Renal cortical epithelial cell (primary cell): Measurements from ENCODE around the gene SPATA13. TPM values are rescaled to one million over a fixed set of nuclear protein-coding genes. Genes with fewer than 3 reads are reported as not detected.
A peak's percentile ranks its signal among the peaks of the same experiment; 100 is the strongest.

Experiments used
- DNase-seq: peaks from one replicate; pipeline ENCODE4 v3.0.0-alpha.2; 2011; ENCODE audit warnings: low read depth
- total RNA-seq: library from RNA; depleted of rRNA; stranded (reverse); fragments of >200 nt; gene quantifications from 2 replicates; pipeline ENCODE4 v1.2.3, GENCODE V29; 2014

SPATA13 gene
- total RNA-seq, 1 donor from 2014 or later, result 27.4 TPM

DNA sequence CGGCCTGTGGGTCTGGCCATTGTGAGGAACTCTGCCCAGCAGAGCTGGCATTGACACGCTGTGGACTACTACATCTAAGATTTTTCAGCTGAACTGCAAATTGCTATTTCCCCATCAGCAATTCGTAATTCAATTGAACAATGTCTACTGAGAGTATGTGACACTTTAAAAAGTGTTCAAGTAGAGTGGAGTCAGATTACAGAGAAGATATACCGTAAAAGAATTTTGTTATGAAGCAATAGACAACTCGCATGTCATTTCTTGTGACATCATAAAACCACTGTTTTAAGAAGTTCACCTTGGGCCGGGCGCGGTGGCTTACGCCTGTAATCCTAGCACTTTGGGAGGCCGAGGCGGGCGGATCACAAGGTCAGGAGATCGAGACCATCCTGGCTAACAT, 116.3 kb downstream of the SPATA13 start:
- no peak for DNase-seq

DNA sequence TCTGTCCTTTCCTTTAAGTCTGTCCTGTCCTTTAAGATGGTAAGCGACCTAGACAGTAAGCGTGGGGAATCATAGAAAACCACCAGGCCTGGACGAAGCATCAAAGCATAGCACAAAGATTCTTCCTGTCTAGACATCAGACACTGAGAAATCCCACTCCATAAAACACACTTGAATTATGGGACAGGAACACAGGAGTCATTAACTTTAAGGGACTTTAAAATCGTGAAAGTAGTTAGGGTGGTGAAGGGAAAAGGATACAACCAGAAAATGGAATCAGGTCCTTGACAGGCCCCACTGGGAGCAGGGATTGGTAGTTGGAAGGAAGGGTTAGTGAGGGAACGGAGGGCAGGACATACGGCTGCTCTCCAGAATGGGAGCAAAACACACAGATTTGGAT, 117.2 kb downstream of the SPATA13 start:
- DNase-seq, result no peak

DNA sequence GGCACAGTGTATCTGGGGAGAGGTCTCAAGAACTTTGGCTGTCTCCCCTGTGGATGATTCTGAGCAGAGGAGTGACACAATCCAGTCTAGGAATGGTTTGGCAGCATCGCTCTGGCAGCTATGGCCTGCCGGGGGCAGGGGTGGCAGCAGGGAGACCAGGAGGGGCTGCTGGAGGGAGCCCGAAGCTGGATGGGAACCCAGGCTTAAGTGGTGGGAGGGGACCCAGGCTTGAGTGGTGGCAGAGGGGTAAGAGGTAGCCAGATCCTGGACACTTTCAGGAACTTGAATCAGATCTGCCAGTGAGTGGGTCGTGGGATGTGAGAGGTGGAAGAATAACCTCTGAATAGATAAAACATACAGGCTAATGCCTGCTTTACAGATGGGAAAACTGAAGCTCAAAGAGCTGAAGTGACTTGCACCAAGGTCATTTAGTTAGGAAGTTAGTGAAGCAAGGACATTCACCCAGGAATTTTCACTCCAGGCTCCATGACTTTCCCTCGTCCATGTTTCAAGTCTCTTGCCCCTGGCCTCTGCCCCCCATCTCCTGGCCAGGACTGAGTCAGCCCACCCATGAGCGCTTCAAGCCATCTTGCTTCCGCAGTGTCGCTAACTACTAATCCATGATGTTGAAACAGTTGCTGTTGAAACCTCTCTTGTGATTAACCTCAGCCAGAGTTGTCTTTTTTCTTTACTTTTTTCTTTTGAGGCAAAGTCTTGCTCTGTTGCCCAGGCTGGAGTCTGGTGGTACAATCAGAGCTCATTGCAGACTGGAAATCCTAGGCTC, 119.0 kb downstream of the SPATA13 start:
- DNase-seq, result peak; percentile 23

DNA sequence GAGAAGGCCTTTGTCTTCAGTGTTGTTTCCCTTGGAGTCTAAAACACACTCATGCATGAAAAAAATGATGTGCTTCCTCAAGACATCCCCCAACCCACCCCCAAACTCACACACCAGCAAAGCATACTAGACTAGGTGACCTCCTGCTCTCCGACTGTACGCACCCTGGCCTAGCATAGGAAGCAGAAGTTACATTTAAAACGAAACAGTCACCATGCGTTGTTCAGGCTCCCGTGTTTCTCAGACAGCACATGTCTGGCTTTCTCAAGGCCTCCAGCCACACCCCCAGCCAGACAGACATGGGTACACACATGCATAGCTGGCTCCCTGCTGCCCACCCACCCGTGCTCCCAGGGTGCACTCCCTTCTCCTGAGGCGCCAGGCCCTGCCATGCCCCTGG, 120.2 kb downstream of the SPATA13 start:
- no peak for DNase-seq

DNA sequence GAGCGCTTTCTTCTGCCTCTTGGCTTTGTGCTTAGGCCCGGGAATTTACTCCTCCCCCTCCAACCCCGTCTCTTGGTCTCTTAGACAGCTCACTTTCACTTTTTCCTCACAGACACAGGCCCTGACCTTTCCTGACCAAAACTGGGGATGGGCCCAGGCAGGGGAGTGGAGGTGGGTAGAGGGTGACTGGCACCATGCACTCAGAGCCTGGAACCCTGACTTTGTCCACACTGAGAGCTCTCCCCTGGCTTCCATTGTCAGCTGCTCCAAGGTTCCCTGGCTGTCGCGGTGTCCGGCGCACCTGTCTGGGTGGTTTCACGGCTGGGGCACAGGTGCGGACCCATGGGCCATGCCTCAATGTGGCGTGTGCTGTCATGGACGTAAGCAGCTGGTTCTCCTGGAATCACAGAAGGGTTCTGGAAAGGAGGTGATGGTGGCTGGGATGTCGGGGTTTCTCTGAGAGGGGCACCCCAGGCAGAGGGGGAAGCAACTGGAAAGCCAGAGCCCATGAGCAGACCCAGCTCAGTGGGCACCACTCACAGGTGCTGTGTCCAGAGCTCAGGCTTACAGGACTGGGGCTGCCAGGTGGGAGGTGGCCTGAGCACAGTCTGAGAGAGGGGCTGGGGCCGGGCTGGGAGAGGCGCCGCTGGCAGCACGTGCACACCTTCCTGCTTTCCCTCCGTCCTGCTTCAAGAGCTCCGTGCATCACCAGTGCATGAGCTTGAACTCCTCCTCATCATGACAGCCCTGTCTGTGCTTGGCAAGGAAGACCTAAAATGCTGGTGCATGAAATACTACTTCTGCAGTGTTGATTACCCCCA, 120.9 kb downstream of the SPATA13 start:
- DNase-seq, result no peak

DNA sequence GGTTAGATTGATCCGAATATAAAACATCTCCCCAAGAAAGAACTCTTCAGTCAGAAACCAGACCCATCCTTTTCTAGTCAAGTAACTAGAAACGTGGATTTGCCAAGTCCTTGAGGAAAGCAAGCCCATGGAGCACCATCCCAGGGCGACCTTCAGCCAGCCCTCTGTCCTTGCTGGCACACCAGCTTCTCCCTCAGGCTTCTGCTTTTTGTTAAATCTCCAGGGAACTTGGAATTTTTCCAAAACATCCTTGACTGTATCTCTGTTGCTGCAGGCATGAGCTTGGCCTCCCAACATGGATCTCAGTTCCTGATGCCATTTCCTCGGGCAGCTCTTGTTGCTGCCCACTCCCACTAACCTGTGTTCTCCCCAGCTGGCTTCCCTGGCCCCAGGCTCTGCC, 121.7 kb downstream of the SPATA13 start:
- no peak for DNase-seq

DNA sequence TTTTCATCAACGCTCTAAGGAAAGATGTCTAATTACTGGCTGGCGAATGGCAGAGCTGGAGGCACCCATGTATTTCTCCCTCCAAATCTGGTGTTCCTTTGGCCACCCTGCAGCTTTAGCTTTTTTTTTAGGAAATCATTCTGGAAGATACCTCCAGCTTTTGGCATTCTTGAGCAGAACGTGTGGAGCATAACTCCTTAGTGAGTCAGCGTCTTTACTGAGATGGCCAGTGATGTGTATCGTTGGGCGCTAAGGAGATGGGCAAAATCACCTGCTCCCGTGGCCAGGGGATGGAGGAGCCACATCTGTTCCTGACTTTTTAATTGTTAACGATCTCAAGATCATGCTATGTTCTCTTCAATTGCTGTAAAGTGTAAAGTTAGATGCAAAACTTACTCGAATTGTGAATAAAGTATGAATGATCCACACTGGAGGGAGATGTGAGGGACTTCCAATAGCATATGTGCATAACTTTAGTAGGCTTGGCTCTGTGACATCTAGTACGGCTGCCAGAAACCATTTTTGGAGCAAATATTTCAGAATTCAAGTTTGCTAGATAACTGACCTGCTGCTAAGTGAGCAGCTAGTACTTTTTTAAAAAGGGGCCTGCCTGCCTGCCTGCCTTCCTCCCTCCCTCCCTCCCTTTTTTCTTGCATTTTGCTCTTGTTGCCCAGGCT, 124.5 kb downstream of the SPATA13 start:
- peak; percentile 38 for DNase-seq

DNA sequence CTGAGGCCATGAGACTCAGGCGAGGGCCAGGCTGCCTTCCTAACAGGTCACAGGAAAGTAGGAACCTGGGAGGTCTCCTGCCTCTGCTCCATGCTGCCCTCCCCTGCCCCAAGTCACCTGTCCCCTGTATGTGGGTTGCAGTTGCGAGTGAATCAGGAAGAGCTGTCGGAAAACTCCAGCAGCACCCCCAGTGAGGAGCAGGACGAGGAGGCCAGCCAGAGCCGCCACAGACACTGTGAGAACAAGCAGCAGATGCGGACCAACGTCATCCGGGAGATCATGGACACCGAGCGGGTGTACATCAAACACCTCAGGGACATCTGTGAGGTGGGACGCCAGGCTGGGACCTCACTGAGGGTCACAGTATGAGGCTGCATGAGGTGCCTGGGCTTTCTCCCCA, 126.1 kb downstream of the SPATA13 start:
- DNase-seq, result no peak

DNA sequence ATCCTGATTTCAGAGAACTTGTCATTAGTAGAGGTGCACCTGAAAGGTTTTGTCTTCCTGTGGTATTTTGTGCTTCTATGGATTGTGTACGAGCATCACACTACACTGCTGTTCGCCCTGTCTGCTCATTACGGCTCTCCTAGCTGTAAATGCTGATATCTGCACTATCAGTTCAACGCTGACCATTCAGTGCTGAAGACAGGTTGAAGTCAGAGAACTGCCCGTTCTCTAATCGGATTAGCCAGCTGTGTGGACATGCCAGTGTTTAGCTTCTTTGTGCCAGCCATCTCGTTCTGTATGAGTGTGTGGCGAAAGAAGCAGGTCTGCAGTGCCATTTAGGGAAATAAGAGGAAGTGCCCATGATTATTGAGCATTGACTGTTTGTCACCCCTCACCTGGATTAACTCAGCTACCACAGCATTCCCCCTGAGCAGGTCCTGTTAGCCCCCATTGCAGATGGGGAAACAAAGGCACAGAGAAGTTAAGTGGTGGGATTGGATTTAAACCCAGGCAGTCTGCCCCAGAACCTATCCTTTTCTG, 127.3 kb downstream of the SPATA13 start:
- no peak for DNase-seq

DNA sequence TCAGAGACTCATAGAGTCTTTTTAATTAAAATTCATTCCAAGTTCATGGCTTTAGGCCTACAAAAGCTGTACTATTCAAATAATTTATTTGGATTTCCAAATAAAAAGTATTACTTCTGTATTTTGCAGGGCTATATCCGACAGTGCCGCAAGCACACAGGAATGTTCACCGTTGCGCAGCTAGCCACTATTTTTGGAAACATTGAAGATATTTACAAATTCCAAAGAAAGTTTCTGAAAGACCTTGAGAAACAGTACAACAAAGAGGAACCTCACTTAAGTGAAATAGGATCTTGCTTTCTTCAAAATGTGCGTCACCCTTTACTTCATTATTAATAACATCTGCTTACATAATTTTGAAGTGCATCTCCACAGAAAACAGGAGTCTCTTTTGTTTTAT, 128.3 kb downstream of the SPATA13 start:
- DNase-seq, result no peak

DNA sequence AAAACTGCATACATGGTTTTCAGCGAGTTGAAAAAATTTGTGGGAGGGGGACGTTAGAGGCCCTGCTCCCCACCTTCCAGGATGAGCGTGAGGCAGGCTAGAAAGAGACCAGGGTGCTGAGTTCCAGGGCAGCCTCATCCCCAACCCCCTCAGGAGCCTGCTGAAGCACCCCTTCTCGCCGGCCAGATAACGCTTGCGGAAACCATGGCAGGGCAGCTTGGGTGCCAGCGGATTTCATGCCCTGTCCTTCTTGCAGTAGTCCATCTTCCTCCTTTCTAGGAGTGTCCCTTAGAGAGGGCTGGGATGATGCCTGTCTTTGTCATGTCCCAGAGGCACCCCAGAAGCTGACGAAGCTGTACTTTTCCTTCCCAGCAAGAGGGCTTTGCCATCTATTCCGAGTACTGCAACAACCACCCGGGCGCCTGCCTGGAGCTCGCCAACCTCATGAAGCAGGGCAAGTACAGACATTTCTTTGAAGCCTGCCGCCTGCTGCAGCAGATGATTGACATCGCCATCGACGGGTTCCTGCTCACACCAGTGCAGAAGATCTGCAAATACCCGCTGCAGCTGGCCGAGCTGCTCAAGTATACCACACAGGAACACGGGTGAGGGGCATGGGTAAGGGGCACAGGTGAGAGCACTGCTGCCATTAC, 129.9 kb downstream of the SPATA13 start:
- no peak for DNase-seq

DNA sequence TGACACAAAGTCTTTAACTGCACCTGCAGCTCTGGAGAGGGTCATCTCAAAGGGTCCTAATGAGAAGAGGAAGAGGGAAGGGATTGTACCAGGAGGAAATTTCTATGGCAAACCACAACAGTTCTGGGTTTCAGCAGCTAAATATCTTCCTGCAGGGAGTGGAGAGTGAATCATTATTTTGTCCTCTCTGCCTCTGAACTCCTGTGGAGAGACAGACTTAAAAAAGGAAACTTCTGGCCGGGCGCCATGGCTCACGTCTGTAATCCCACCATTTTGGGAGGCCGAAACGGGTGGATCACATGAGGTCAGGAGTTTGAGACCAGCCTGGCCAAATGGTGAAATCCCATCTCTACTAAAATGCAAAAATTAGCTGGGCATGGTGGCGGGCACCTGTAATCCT, 132.0 kb downstream of the SPATA13 start:
- no peak for DNase-seq

DNA sequence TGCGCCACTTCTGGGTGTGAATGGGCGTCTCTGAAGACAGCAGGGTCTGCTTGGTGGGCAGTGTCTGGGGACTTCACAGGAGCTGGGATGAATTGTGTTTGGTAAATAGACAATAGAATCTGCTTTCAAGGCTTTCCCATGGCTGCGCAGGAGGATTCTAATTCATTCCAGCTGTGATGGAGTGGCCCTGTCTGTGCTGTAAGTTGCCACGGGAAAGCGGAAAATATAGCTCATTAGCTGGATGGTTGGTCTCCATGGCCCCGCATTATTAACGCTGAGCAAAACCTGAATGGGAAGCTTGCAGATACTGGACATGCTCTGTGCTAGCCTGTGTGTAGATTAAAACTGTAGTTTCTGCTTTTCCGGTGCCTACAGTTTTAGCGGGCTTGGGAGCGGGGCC, 133.2 kb downstream of the SPATA13 start:
- DNase-seq, result no peak

DNA sequence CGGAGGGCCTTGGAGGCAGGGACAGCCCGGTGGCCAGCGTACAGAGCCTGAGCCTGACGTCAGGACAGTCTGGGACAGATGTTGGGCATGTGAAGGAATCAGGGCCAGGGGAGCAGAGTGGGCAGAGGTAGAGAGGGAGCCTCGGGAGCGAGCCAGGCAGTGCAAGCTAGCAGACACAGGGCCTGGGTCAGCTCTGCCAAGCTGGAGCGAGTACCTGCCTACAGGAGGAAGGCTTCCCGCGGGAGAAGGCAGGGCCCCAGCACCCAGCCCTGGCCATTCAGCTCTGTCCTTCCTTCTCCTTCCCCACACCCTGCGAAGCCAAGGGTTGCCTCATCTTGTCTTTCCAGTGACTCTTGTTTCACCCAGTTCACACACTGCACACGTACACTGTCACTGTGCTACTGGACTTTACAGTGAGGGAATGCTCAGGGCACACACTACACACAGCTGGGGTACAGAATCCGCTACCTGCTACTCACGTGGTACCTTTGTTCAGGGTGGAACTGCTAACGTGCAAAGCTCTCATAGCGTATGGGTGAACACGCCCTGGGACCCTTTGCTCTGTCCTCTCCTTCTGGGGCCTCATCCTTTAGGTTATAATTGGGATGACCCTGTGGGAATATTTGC, 139.1 kb downstream of the SPATA13 start:
- no peak for DNase-seq

DNA sequence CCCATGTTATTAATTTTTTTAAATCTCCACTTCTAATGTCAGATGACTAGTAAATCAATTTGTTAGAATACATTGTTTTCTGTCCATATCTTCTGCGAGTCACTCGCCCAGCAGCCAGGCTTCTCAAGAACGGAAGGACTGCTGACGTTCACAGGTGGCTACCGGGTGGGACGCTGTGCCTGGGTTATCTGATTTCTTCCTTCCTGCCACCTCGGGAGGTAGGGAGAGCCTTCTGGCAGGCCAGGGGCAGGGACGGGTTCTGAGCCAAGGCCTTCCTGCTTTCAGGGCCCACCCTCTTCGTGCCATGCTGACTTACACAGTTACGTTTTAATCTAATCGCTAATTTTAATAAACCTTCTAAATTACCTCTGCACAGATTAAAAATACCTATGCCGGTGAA, 140.9 kb downstream of the SPATA13 start:
- DNase-seq, result no peak

DNA sequence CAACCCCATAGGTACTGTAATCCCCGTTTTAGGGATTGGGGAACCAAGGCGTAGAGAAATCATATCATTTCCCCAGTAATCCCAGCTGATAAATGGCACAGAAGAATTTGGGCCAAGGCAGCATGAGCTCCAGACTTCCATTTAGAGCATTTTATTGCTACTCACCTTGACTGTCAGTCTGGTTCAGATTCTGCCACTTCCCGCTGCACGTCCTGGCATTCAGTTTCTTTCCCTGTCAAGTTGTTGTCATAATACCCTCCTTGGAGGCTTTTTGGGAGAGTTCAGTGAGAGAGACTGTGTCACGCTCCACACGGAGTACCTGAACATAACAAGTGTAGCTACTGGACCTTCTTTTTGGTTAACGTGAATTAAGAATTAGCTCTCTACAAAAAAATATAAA, 141.4 kb downstream of the SPATA13 start:
- DNase-seq, result no peak

DNA sequence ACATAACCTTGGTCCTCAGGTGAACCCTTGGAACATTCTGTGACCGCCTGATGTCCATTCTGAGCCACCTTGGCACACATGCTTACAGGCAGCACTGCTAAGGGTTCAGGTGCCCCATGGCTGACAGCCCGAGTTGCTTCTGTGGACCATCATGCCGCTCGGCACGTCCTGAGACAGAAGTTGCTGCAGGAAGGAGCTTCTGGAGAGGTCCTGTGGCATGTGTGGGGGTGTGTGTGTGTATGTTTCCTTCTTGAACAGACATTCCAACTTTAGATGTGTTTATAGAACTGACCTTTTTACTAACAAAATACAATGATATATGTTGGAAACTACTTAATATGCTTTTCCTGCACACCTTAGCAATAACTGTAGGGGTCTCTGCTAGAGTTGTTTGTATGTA, 144.1 kb downstream of the SPATA13 start:
- DNase-seq, result no peak

DNA sequence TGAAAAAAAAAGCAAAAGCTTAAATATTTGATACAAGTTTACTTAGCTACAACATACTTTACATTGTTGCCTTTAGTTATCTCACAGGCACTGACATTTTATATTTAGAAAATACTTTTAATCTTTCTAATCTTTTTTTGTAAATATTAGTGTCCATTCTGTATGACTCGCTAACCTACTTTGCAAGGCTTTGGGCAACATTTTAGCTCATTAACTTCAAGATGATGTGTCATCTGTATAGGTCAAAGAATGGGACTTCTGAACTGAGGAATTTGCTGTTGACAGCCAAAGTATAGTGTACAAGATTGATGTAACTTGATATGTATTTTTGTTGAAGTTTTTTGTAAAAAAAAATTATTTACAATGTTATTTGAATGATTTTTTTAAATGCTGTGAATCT, 146.1 kb downstream of the SPATA13 start:
- peak; percentile 67 for DNase-seq

DNA sequence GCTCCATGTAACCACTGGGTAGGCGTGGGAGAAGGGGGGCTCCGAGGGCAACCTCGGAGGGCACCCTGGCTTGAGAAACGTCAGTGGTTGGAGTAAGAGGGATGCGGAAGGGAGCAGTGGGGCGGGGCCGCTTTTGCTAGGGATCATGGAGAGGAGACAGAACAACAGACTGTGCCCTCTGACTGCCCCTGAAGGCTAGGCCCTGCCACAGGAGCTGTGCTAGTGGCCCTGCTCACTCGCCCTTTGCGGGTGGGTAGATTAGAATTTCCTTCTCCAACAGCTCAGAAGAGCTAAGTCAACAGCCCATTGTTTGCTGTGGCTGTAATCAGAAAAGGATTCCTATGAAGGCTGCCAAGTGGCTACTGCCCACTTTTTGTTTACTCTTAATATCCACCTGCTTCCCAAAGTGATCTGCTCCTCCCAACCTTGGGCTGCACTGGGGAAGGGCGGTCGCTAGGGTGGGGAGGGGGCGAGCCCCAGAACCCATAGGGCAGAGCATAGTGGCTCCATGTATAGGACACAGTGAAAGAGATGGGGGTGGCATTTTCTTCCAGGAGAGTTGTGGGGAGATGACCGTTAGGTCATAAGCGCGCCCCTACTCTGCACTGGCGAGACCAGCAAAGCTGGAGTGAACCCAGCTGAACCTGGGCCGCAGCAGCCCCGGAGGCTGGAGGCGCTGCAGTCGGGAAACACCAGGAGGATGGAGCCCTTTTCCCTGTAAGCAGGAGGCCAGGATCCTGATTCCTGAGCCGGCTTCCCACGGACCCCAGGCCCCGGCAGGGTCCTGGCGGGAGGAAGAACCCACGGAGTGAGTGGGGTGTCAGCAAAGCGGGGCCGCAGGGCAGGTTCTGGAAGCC, 146.9 kb downstream of the SPATA13 start:
- DNase-seq, result peak; percentile 37

DNA sequence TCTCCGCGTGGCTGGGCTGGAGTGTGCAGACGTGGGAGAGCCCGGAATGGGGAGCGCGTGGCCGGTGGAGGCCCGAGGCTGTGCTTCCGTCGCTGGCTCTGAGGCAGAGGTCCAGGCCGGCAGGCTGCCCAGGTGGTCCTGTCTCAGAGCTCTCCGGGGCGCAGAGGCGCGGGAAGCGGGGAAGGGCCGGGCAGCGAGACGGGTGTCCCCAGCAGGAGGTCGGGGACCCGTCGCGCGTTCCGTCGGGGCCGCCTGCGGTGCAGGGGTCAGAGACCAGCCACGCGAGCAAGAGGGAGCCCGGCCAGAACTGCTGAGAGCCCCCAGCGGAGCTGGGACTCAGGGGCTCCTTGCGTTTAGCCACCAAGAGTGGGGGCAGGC, 147.5 kb downstream of the SPATA13 start:
- DNase-seq, result no peak
